Tibial nerve (tissue), 4 donors: ENCODE measurements around the gene GNA14.

Source experiments
- CTCF ChIP-seq, 5 experiments: fragments of 200-600 bp in 3 of 5; fragments of 450-650 bp in 2 of 5; sonication (generic) in 3 of 5; IDR thresholded peaks; one replicate each; pipeline ENCODE4 v1.5.1; 2016 to 2019; ENCODE audit warnings: antibody characterized with exemption in 5 of 5, mild to moderate bottlenecking in 3 of 5, moderate library complexity in 2 of 5
- EP300 ChIP-seq, 2 donors: sonication (generic); formaldehyde crosslinking; IDR thresholded peaks; one replicate each; pipeline ENCODE4 v1.6.1; 2017; ENCODE audit warnings: antibody characterized with exemption in 2 of 2, mild to moderate bottlenecking in 1 of 2
- POLR2A ChIP-seq, 2 donors: fragments of 450-650 bp; IDR thresholded peaks; one replicate each; pipeline ENCODE4 v1.6.1; 2017; ENCODE audit warnings: antibody characterized with exemption in 2 of 2, mild to moderate bottlenecking in 2 of 2, moderate library complexity in 2 of 2

GRCh38 chr9:77541600-77541999, 106.5 kb downstream of the GNA14 start:
- TF ChIP-seq CTCF (IDR thresholded peaks at IDR 0.05) (no peak), EP300 (IDR thresholded peaks at IDR 0.05) (no peak), POLR2A (IDR thresholded peaks at IDR 0.05) (no peak)
